ENCODE results near the gene KIAA1671. TPM values are rescaled to one million over a fixed set of nuclear protein-coding genes. Genes with fewer than 3 reads are reported as not detected.
A peak's percentile ranks its signal among the peaks of the same experiment; 100 is the strongest.

The KIAA1671 gene
- total RNA-seq, 1 experiment from 2014 or later, result 18.6 TPM

- H3K4me1 ChIP-seq (ENCODE audit: insufficient read depth, low read length), result peaks cover 5% of the 10 kb centered on the region
- TF ChIP-seq EZH2 (IDR thresholded peaks at IDR 0.05; ENCODE audit: low read length, unreplicated experiment) (no peak), CTCF (conservative IDR thresholded peaks at IDR 0.05; ENCODE audit: low read depth, low read length) (no peak), EZH2phosphoT487 (IDR thresholded peaks at IDR 0.05; ENCODE audit: borderline replicate concordance, low read length) (no peak)
- no peaks in the 10 kb centered on the region for H3K9me2 ChIP-seq (replicated peaks; ENCODE audit: low read length)
- BruUV-seq (replicated peaks), result no TSS peak
- H4K20me1 ChIP-seq (ENCODE audit: low read length), result no peaks in the 10 kb centered on the region
- H3K36me3 ChIP-seq (ENCODE audit: low read depth, low read length), result peaks cover 14% of the 10 kb centered on the region
- ATAC-seq, result peak; percentile 53
- H3K4me2 ChIP-seq (ENCODE audit: low read length), result no peak overlapping the region
- CTCF ChIA-PET, result interaction anchor here (0.6 kb wide), 1 partner anchor 26 kb away, joined by 9 read pairs; no protein-coding TSS in a partner anchor
- H3K79me2 ChIP-seq (ENCODE audit: low read length), result no peaks in the 10 kb centered on the region
- intact Hi-C loops (cut with micrococcal nuclease), result no loop called here
- H2AFZ ChIP-seq (ENCODE audit: low read length), result no peak overlapping the region
- H3K9me3 ChIP-seq (ENCODE audit: low read length), result no peaks in the 10 kb centered on the region
- H3K9ac ChIP-seq (ENCODE audit: low read length), result no peak overlapping the region
- H3K4me3 ChIP-seq (ENCODE audit: low read length), result no peak overlapping the region
- no peaks in the 10 kb centered on the region for H3K27me3 ChIP-seq (ENCODE audit: low read length)
- peak; percentile 56 for DNase-seq
- H3K27ac ChIP-seq (ENCODE audit: low read length), result peak overlapping the region; percentile 54
- POLR2A ChIA-PET (ENCODE audit: unreplicated experiment), result interaction anchor here (0.6 kb wide), 2 partner anchors 114 to 324 kb away, joined by 3 to 4 read pairs; no protein-coding TSS in a partner anchor
- H3F3A ChIP-seq (ENCODE audit: low read length, unreplicated experiment), result no peaks in the 10 kb centered on the region
These were observed 100.8 kb downstream of the KIAA1671 start for GRCh38 chr22:25053153-25053805.

DNA sequence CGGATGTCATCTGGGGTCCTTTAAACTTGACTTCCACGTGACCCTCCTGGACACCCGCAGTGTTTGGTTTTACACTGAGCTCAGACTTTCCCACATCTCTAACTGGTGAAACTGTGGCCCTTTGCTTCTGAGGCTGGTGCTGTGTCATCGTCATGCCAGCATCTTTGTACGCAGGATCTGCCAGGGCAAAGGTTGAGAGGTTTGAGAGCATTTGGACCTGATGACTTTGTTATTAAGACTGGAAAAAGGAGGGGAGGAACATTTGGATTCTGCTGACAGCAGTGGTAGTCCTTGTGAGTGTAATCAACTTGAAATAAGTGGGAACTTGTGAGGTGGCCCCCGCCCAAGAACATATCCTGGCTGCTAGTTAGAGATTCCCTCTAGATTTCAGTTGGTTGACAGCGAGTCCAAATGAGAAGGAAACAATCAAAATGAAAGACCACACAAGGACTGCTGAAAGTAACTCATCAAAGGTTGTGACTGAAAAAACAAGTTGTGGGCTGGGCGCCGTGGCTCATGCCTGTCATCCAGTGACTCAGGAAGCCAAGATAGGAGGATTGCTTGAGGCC lies 102.5 kb downstream of the KIAA1671 start:
- POLR2A ChIA-PET (ENCODE audit: unreplicated experiment), result interaction anchor here (0.6 kb wide), 1 partner anchor 35 kb away, joined by 3 read pairs; no protein-coding TSS in a partner anchor
- Histone ChIP-seq H3K9ac (ENCODE audit: low read length) (no peak overlapping the region), H3K4me3 (ENCODE audit: low read length) (no peak overlapping the region), H2AFZ (ENCODE audit: low read length) (no peak overlapping the region), H3K9me3 (ENCODE audit: low read length) (no peaks in the 10 kb centered on the region), H3K27me3 (ENCODE audit: low read length) (no peaks in the 10 kb centered on the region), H3K36me3 (ENCODE audit: low read depth, low read length) (peaks cover 12% of the 10 kb centered on the region), H3K4me2 (ENCODE audit: low read length) (no peak overlapping the region), H3K79me2 (ENCODE audit: low read length) (no peaks in the 10 kb centered on the region), H3K9me2 (replicated peaks; ENCODE audit: low read length) (no peaks in the 10 kb centered on the region), H3K27ac (ENCODE audit: low read length) (no peak overlapping the region), H3K4me1 (ENCODE audit: insufficient read depth, low read length) (peaks cover 5% of the 10 kb centered on the region), H4K20me1 (ENCODE audit: low read length) (no peaks in the 10 kb centered on the region), H3F3A (ENCODE audit: low read length, unreplicated experiment) (no peaks in the 10 kb centered on the region)
- intact Hi-C loops (cut with micrococcal nuclease), result no loop called here
- CTCF ChIA-PET, result interaction anchor here (0.6 kb wide), 2 partner anchors 118 to 132 kb away, joined by 3 read pairs; no protein-coding TSS in a partner anchor
- DNase-seq, result no peak
- TF ChIP-seq EZH2phosphoT487 (IDR thresholded peaks at IDR 0.05; ENCODE audit: borderline replicate concordance, low read length) (no peak), CTCF (conservative IDR thresholded peaks at IDR 0.05; ENCODE audit: low read depth, low read length) (no peak), EZH2 (IDR thresholded peaks at IDR 0.05; ENCODE audit: low read length, unreplicated experiment) (no peak)
- no TSS peak for BruUV-seq (replicated peaks)
- ATAC-seq, result no peak
